DLD1 (cell line): ENCODE data around the gene PDAP1.
"Not testable (repeated sequence)": the region's sequence is repeated elsewhere in the genome, so short reads cannot be mapped to it uniquely, and the experiment has no call there.

Source experiments
- in situ Hi-C: cut with HindIII; loops from 2 replicates; pipeline ENCODE4 v1.10.0; 2017; ENCODE audit warnings: low sequenced_read_pairs

Gene PDAP1

GRCh38 chr7:99357701-99358490 lies 50.5 kb downstream of the PDAP1 start:
- in situ Hi-C loops, result no loop called here

GRCh38 chr7:99355098-99355497 lies 53.3 kb downstream of the PDAP1 start:
- in situ Hi-C loops, result no loop called here

DNA sequence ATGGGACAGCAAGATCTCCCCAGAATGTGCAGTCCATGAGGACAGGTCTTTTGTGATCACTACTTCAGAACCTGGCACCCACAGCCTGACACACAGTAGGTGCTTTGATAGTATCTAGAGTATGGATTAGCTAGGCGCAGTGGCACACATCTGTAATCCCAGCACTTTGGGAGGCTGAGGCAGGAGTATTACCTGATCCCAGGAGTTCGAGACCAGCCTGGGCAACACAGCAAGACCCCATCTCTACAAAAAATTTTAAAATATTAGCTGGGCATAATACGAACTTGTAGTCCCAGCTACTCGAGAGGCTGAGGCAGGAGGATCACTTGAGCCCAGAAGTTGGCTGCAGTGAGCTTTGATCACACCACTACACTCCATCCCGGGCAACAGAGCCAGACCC lies 56.1 kb downstream of the PDAP1 start:
- in situ Hi-C loops, result no loop called here

GRCh38 chr7:99350641-99351040 lies 57.8 kb downstream of the PDAP1 start:
- in situ Hi-C loops, result not testable (repeated sequence)
